Nephron progenitor cell (in vitro differentiated cells): ENCODE measurements around the gene LRRN3.

Experiments used
- DNase-seq: peaks from one replicate; pipeline ENCODE4 v3.0.0; 2021
- H3K27ac Mint-ChIP-seq: 2 replicates; pipeline ENCODE4 v1.8.0; 2021; ENCODE audit warnings: mild to moderate bottlenecking, moderate library complexity, mixed read lengths
- H3K27me3 Mint-ChIP-seq: 2 replicates; pipeline ENCODE4 v1.8.0; 2021; ENCODE audit warnings: mild to moderate bottlenecking, low read depth, mixed read lengths; ENCODE audit not compliant: poor library complexity
- H3K36me3 Mint-ChIP-seq: 2 replicates; pipeline ENCODE4 v1.8.0; 2021; ENCODE audit warnings: low read depth, mixed read lengths
- H3K4me1 Mint-ChIP-seq: 2 replicates; pipeline ENCODE4 v1.8.0; 2021; ENCODE audit warnings: mixed read lengths
- H3K4me3 Mint-ChIP-seq: 2 replicates; pipeline ENCODE4 v1.8.0; 2021; ENCODE audit warnings: mild to moderate bottlenecking, moderate library complexity, mixed read lengths
- H3K9me3 Mint-ChIP-seq: 2 replicates; pipeline ENCODE4 v1.8.0; 2021; ENCODE audit warnings: mild to moderate bottlenecking, moderate library complexity, mixed read lengths
- CTCF ChIP-seq: fragments of 200-600 bp; sonication (generic); IDR thresholded peaks from 2 replicates; pipeline ENCODE4 v1.5.0; 2021; ENCODE audit warnings: antibody characterized with exemption

The LRRN3 gene

GRCh38 chr7:111090846-111091245, at the start of gene LRRN3:
Gene LRRN3 (plus strand): TSS chr7:111091127. CDS start chr7:111122773, 31,646 bp downstream.
- peak; percentile 40 for DNase-seq
- no peak for TF ChIP-seq CTCF
- peaks cover 41% of the 10 kb centered on the region for H3K4me1 Mint-ChIP-seq
- H3K4me3 Mint-ChIP-seq = peak within 1 kb of the TSS; percentile 78
- no peaks in the 10 kb centered on the region for H3K27me3 Mint-ChIP-seq
- no peaks in the 10 kb centered on the region for H3K9me3 Mint-ChIP-seq
- H3K36me3 Mint-ChIP-seq = no peaks in the 10 kb centered on the region
- peak within 1 kb of the TSS; percentile 91 for H3K27ac Mint-ChIP-seq

- Mint-ChIP-seq H3K9me3 (no peaks in the 10 kb centered on the region), H3K27me3 (no peaks in the 10 kb centered on the region), H3K4me1 (no peaks in the 10 kb centered on the region), H3K27ac (peak overlapping the region; percentile 7), H3K36me3 (no peaks in the 10 kb centered on the region), H3K4me3 (no peak overlapping the region)
- no peak for TF ChIP-seq CTCF
- DNase-seq = no peak
These were observed 49.4 kb upstream of the LRRN3 start for GRCh38 chr7:111041577-111041976.

- Mint-ChIP-seq H3K27me3 (no peaks in the 10 kb centered on the region), H3K36me3 (no peaks in the 10 kb centered on the region), H3K4me1 (no peaks in the 10 kb centered on the region), H3K4me3 (no peak overlapping the region), H3K9me3 (no peaks in the 10 kb centered on the region), H3K27ac (no peak overlapping the region)
- TF ChIP-seq CTCF = no peak
- no peak for DNase-seq
These were observed 48.1 kb upstream of the LRRN3 start for GRCh38 chr7:111042842-111043241.

GRCh38 chr7:111043561-111043960, 47.4 kb upstream of the LRRN3 start:
- TF ChIP-seq CTCF = no peak
- Mint-ChIP-seq H3K9me3 (peaks cover 3% of the 10 kb centered on the region), H3K27me3 (no peaks in the 10 kb centered on the region), H3K36me3 (no peaks in the 10 kb centered on the region), H3K27ac (no peak overlapping the region), H3K4me1 (no peaks in the 10 kb centered on the region), H3K4me3 (no peak overlapping the region)
- no peak for DNase-seq

- no peak for TF ChIP-seq CTCF
- Mint-ChIP-seq H3K4me1 (peaks cover 9% of the 10 kb centered on the region), H3K4me3 (no peak overlapping the region), H3K9me3 (peaks cover 3% of the 10 kb centered on the region), H3K36me3 (no peaks in the 10 kb centered on the region), H3K27me3 (no peaks in the 10 kb centered on the region), H3K27ac (no peak overlapping the region)
- DNase-seq = no peak
These were observed 45.5 kb upstream of the LRRN3 start for GRCh38 chr7:111045449-111045848.

- Mint-ChIP-seq H3K9me3 (peaks cover 3% of the 10 kb centered on the region), H3K27me3 (no peaks in the 10 kb centered on the region), H3K36me3 (no peaks in the 10 kb centered on the region), H3K4me3 (no peak overlapping the region), H3K27ac (no peak overlapping the region), H3K4me1 (peaks cover 12% of the 10 kb centered on the region)
- TF ChIP-seq CTCF = no peak
- no peak for DNase-seq
These were observed 43.3 kb upstream of the LRRN3 start for GRCh38 chr7:111047595-111047994.
